Measurements from ENCODE around the gene RANBP3. TPM values are rescaled to one million over a fixed set of nuclear protein-coding genes. Genes with fewer than 3 reads are reported as not detected.

RANBP3 gene
- total RNA-seq, 1 experiment from 2014 or later, result 44.1 TPM

GRCh38 chr19:5984600-5984999 lies 6.7 kb upstream of the RANBP3 start:
- POLR2A ChIA-PET (ENCODE audit: unreplicated experiment), result interaction anchor here (0.6 kb wide), 1 partner anchor 804 kb away, joined by 6 read pairs; no protein-coding TSS in a partner anchor
- H3K36me3 ChIP-seq (ENCODE audit: low read depth), result no peaks in the 10 kb centered on the region
- no peak for TF ChIP-seq EZH2 (IDR thresholded peaks at IDR 0.05; ENCODE audit: low read depth)
- DNase-seq, result no peak
- H4K20me1 ChIP-seq (ENCODE audit: insufficient read depth), result no peaks in the 10 kb centered on the region
- no peak overlapping the region for H2AFZ ChIP-seq
- no peak overlapping the region for H3K4me2 ChIP-seq
- H3K79me2 ChIP-seq (ENCODE audit: low read depth), result no peaks in the 10 kb centered on the region
- no peaks in the 10 kb centered on the region; the same call in 1 of the 2 replicates for H3F3A ChIP-seq (ENCODE audit: insufficient read depth, low read depth)
- BruUV-seq (replicated peaks), result no TSS peak
- H3K9me3 ChIP-seq (ENCODE audit: insufficient read depth, low read depth), result no peaks in the 10 kb centered on the region
- CTCF ChIA-PET, result interaction anchor here (1.0 kb wide), 1 partner anchor 753 kb away, joined by 3 read pairs; the partner anchor contains the start of gene GPR108
- H3K4me1 ChIP-seq (replicated peaks; ENCODE audit: insufficient read depth), result 0 out of 2 replicates have a peak, but pooled peaks cover 5% of the 10 kb centered on the region
- H3K4me3 ChIP-seq, result no peak overlapping the region
- H3K27ac ChIP-seq, result no peak overlapping the region
- no peaks in the 10 kb centered on the region for H3K9me2 ChIP-seq (ENCODE audit: insufficient read depth)
- no peaks in the 10 kb centered on the region for H3K27me3 ChIP-seq (ENCODE audit: insufficient read depth, low read depth)
- intact Hi-C loops (cut with micrococcal nuclease; ENCODE audit: unreplicated experiment), result loop anchor here (10.0 kb wide), 1 partner anchor 180 kb away; the partner anchor contains the start of gene NRTN

- Histone ChIP-seq H3K9me3 (ENCODE audit: insufficient read depth, low read depth) (no peaks in the 10 kb centered on the region), H3K9me2 (ENCODE audit: insufficient read depth) (no peaks in the 10 kb centered on the region), H3K27me3 (ENCODE audit: insufficient read depth, low read depth) (no peaks in the 10 kb centered on the region), H3K79me2 (ENCODE audit: low read depth) (peaks cover 7% of the 10 kb centered on the region), H3K4me2 (no peak overlapping the region), H3K4me3 (no peak overlapping the region), H2AFZ (no peak overlapping the region), H3K4me1 (replicated peaks; ENCODE audit: insufficient read depth) (0 out of 2 replicates have a peak, but pooled peaks cover 10% of the 10 kb centered on the region), H3K36me3 (ENCODE audit: low read depth) (no peaks in the 10 kb centered on the region), H3K27ac (no peak overlapping the region), H3F3A (ENCODE audit: insufficient read depth, low read depth) (no peaks in the 10 kb centered on the region; the same call in 1 of the 2 replicates), H4K20me1 (ENCODE audit: insufficient read depth) (no peaks in the 10 kb centered on the region)
- ChIA-PET POLR2A (ENCODE audit: unreplicated experiment) (no interaction called here), CTCF (no interaction called here)
- intact Hi-C loops (cut with micrococcal nuclease; ENCODE audit: unreplicated experiment), result loop anchor here (10.0 kb wide), 1 partner anchor 179 kb away; the partner anchor contains the start of gene NRTN
- no peak for TF ChIP-seq EZH2 (IDR thresholded peaks at IDR 0.05; ENCODE audit: low read depth)
- TF ChIP-seq CTCF (conservative IDR thresholded peaks at IDR 0.05), result no peak
- no TSS peak for BruUV-seq (replicated peaks)
- DNase-seq, result no peak
Measured at GRCh38 chr19:5983367-5983955, 5.5 kb upstream of the RANBP3 start.

- peaks cover 14% of the 10 kb centered on the region for H4K20me1 ChIP-seq (ENCODE audit: insufficient read depth)
- BruUV-seq (replicated peaks), result TSS peak; percentile 76
- no peaks in the 10 kb centered on the region for H3K36me3 ChIP-seq (ENCODE audit: low read depth)
- no peaks in the 10 kb centered on the region; the same call in 1 of the 2 replicates for H3F3A ChIP-seq (ENCODE audit: insufficient read depth, low read depth)
- DNase-seq, result no peak
- H3K27ac ChIP-seq, result peak overlapping the region; percentile 46; the same call in 1 of the 2 replicates
- TF ChIP-seq EZH2 (IDR thresholded peaks at IDR 0.05; ENCODE audit: low read depth) (no peak), CTCF (conservative IDR thresholded peaks at IDR 0.05) (no peak)
- ChIA-PET POLR2A (ENCODE audit: unreplicated experiment) (interaction anchor here (0.5 to 0.6 kb wide), 3 partner anchors 75 to 552 kb away, joined by 3 to 7 read pairs (median 3); partner anchors contain the start of gene TNFSF9), CTCF (no interaction called here)
- H2AFZ ChIP-seq, result peak overlapping the region; percentile 87
- no peaks in the 10 kb centered on the region for H3K9me3 ChIP-seq (ENCODE audit: insufficient read depth, low read depth)
- no peaks in the 10 kb centered on the region for H3K27me3 ChIP-seq (ENCODE audit: insufficient read depth, low read depth)
- intact Hi-C loops (cut with micrococcal nuclease; ENCODE audit: unreplicated experiment), result no loop called here
- peak overlapping the region; percentile 87 for H3K4me3 ChIP-seq
- H3K4me1 ChIP-seq (replicated peaks; ENCODE audit: insufficient read depth), result peaks cover 16% of the 10 kb centered on the region
- H3K79me2 ChIP-seq (ENCODE audit: low read depth), result peaks cover 48% of the 10 kb centered on the region
- H3K4me2 ChIP-seq, result peak overlapping the region; percentile 82
- no peaks in the 10 kb centered on the region for H3K9me2 ChIP-seq (ENCODE audit: insufficient read depth)
Measured at GRCh38 chr19:5978606-5979552, 939 bp upstream of the RANBP3 start.

All from PC-9 (cell line).